Activated CD8-positive, alpha-beta memory T cell treated with anti-CD3 and anti-CD28 coated beads, Interleukin-2, amount 50 U/mL, for 4 hours (primary cell): ENCODE data around the gene PTGES.
"Not testable (repeated sequence)": the region's sequence is repeated elsewhere in the genome, so short reads cannot be mapped to it uniquely, and the experiment has no call there.

Experiments used
- DNase-seq: peaks from one replicate; pipeline ENCODE4 v3.0.0-alpha.2; 2020

PTGES gene

DNA sequence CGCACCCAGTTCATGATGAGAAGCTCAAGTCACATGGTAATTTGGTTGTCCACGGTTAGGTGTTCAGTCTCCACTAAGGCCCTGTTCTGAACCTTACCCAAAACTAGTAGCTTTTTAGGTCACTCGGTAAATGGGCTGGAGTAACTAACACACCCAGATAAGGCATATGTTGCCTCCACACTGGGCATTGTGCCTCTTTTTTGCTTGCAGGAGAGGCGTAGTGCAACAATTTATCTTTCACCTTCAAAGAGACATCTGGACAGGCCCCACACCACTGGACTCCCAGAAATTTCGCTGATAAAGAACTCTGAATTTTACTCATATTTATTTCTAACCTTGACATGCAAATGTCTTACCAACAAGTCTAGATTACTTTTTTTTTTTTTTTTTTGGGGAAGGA is 16.8 kb upstream of the PTGES start:
- no peak for DNase-seq

- DNase-seq, result no peak
Observed at GRCh38 chr9:129768486-129768885, 15.6 kb upstream of the PTGES start.

DNA sequence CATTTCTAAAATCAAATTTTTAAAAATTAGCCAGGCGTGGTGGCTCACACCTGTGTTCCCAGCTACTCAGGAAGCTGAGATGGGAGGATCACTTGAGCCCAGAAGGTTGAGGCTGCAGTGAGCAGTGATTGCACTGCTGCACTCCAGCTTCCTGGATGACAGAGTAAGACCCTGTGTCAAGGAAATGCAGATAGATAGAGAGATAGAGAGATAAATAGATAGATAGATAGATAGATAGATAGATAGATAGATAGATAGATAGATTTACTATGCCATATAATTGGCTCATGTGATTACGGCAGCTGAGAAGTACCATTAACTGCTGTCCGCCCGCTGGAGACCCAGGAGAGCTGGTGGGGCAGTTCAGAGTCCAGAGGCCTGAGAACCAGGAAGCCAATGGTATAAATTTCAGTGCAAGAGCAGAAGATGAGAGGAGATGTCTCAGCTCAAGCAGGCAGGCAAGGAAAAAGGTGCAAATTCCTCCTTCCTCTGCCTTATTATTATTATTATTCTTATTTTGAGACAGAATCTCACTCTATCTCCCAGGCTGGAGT is 13.0 kb upstream of the PTGES start:
- DNase-seq, result no peak

- DNase-seq, result no peak
Observed at GRCh38 chr9:129762985-129763926, 10.4 kb upstream of the PTGES start.

- DNase-seq, result not testable (repeated sequence)
Observed at GRCh38 chr9:129762370-129762984, 9.6 kb upstream of the PTGES start.

GRCh38 chr9:129761901-129762369 is 9.1 kb upstream of the PTGES start:
- DNase-seq, result no peak

DNA sequence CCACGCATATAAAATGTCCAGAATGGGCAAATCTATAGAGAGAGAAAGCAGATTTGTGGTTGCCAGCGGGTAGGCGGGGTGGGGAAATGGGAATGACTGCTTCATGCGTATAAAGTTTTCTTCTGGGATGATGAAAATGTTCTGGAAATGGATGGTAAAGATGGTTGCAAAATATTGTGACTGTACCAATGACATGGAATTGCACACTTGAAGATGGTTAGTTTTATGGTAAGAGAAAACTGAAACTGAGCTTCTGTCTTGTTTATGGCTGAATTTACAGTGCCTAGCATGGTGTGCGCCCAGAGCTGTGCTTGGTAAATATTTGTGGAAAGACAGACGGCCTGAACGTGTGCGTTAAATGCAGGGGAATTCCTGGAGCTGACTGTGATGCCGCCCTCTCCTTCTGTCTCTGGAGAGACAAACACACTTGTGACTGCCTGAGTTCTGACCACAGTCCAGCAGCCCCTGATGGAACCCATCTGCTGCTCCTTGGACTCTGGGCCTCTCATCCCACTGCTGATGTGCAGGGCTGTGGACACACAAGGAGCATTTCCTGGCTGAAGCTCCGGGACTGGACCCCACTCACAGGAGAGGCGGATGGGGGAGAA is 8.6 kb upstream of the PTGES start:
- no peak for DNase-seq

- not testable (repeated sequence) for DNase-seq
Observed at GRCh38 chr9:129760784-129761183, 7.9 kb upstream of the PTGES start.

GRCh38 chr9:129759804-129760502 is 7.1 kb upstream of the PTGES start:
- no peak for DNase-seq

DNA sequence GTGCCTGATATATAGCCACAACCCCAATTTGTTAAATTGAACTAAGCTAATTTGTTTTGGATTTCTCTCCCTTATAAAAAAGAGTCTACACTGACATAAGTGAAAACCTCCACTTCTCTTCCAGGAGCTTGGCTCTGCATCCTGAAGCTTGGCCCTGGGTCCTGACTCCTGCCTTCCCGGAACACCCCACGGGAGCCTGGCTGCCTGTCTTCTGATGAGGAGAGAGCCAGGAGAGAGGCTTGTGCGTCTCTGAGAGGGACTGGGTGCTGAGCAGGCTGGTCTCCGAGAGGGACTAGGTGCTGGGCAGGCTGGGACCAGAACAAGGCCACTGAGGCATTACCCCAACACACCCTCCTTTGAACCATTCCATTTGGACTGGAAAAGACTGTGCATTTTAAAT is 6.5 kb upstream of the PTGES start:
- DNase-seq, result no peak

DNA sequence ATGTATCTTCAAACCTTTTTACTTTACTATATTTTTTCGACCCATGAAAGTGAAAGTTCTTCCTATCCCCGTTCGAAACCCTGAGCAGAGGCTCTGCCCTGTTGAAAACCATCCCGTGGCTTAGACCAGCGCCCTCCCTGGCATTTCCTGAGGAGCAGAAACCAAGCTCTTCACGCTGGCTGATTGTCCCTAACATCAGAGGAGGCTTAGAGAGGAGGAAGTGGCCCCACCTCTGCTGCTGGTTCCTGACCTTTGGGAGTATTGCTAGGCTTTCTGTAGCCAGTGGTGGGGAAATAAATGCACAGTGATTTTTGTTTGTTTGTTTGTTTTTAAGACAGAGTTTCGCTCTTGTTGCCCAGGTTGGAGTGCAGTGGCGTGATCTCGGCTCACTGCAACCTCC is 4.2 kb upstream of the PTGES start:
- no peak for DNase-seq

GRCh38 chr9:129756191-129756590 is 3.3 kb upstream of the PTGES start:
- DNase-seq, result no peak

GRCh38 chr9:129755151-129755550 is 2.3 kb upstream of the PTGES start:
- no peak for DNase-seq

DNA sequence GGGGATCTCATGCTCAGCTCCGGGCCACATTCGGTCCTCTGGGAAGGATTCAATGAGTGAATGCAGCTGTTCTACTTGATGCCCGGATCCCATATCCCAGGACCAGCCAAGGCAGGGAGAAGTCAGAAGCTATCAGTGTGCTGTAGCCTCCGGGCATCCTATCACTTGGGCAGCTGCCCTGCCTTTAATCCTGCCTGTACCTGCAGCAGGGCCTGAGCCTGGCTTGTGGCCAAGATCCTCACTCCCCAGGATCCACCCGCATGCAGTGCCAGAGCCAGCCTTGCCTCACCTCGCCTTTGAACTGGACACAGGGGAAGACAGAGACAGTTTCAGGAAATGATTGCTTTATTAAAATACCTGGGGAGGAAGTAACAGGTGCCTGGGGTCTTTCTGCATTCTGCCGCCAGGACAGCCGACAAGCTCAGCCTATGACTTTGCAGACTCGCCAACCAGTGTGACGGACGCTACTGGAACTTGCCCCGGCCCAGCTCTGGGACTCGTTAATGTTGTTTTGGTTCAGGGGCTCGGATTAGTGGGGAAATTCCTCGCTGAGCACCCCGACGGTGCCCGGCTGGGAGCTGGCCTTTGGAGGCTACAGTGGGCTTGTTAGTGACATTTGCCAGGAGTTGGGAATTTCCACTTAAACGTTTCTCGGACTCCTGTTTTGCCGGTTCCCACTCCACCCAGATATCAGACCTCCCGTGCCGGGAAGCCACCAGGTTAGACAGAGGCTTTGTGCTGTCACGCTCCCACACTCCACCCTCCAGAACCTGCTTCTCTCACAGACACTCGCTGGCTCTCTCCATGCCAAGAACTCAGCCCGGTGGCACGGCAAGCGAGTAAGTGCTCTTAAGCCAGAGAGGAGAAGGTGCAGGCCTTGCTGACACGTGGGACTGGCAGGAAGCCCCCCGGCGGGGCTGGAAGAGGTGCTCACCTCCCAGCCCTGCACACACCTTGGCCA is 721 bp downstream of the PTGES start:
- DNase-seq, result no peak

GRCh38 chr9:129750013-129750638 is 2.7 kb downstream of the PTGES start:
- DNase-seq, result no peak

- DNase-seq, result no peak
Observed at GRCh38 chr9:129749575-129749974, 3.3 kb downstream of the PTGES start.

- DNase-seq, result not testable (repeated sequence)
Observed at GRCh38 chr9:129749052-129749451, 3.8 kb downstream of the PTGES start.

DNA sequence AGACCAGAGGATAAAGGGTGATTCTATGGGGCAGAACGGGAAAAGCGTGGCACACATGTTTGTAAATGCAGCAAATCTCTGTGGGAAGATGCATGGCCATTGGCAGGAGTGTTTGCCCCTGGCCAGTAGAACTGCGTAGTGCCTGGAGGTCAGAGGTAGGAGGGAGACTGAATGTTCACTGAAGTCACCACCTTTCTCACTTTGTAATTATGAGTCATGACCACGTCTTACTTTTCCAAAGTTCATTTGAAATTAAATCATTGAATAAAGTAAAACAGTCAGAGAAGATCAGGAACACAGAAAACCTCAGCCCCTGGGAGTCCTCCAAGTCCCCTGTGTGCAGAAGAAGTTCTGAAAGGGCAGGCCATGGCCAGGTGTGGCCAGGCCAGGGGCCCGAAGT is 4.6 kb downstream of the PTGES start:
- no peak for DNase-seq

DNA sequence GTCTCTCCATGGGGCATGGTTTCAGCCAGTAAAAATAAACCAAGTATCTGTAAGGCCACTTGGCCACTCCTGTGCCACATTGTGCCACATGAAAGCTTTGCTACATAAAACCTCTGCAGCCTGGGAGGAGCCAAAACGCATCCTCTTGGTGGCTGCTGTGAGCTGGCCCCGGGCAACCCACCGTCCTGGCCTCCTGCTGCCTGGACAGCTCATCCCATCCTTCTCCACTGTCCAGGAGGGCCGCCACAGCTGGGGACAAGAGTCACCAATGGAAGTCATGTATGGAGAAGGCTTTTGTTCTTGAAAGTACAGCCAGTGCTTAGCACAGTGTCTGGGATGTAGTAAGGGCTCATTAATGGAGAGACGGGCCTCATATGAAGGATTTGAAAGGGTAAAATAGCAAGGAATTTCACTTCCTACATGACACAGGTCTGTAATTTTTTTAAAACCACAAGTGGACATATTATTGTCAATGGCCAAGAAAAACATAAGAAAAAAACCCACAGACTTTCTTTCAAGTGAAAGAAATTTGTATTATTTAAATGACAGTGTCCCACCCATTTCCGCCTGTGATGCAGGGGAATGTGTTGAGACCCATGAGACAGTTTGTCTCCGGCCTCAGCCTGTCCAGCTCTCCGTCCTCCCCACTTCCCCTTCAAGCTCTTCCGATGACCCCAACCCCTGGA is 6.6 kb downstream of the PTGES start:
- no peak for DNase-seq

- no peak for DNase-seq
Observed at GRCh38 chr9:129745200-129745599, 7.6 kb downstream of the PTGES start.
